Calu3 (cell line): ENCODE data around the gene GRK5. TPM values are rescaled to one million over a fixed set of nuclear protein-coding genes. Genes with fewer than 3 reads are reported as not detected.

ENCODE experiments used
- BruUV-seq: library from RNA; stranded (reverse); fragments of 400-500 nt; replicated peaks from 2 replicates; lab custom pipeline; 2021; lab: Mats Ljungman, UMichigan
- CTCF ChIA-PET: fragments of 300-600 bp; sonication (Branson Sonifier 250); formaldehyde crosslinking; loops from one replicate; lab custom pipeline; 2022; ENCODE audit warnings: antibody characterized with exemption; lab: Charles Lee
- DNase-seq: peaks from one replicate; pipeline ENCODE4 v3.0.0; 2022
- H3K27ac Mint-ChIP-seq: one replicate; pipeline ENCODE4 v1.8.0; 2022; ENCODE audit warnings: mixed read lengths; ENCODE audit not compliant: unreplicated experiment
- H3K27me3 Mint-ChIP-seq: one replicate; pipeline ENCODE4 v1.8.0; 2022; ENCODE audit warnings: mixed read lengths; ENCODE audit not compliant: unreplicated experiment
- H3K36me3 Mint-ChIP-seq: one replicate; pipeline ENCODE4 v1.8.0; 2022; ENCODE audit warnings: mild to moderate bottlenecking, moderate library complexity, mixed read lengths; ENCODE audit not compliant: insufficient read depth, unreplicated experiment
- H3K4me1 Mint-ChIP-seq: one replicate; pipeline ENCODE4 v1.8.0; 2022; ENCODE audit warnings: mild to moderate bottlenecking, low read depth, mixed read lengths; ENCODE audit not compliant: unreplicated experiment
- H3K4me3 Mint-ChIP-seq: one replicate; pipeline ENCODE4 v1.8.0; 2022; ENCODE audit warnings: mild to moderate bottlenecking, low read depth, moderate library complexity, mixed read lengths; ENCODE audit not compliant: unreplicated experiment
- H3K9me3 Mint-ChIP-seq: one replicate; pipeline ENCODE4 v1.8.0; 2022; ENCODE audit warnings: low read depth, mixed read lengths; ENCODE audit not compliant: unreplicated experiment
- intact Hi-C: fragments of 100-400 bp; cut with micrococcal nuclease; formaldehyde crosslinking; loops from one replicate; pipeline ENCODE4 v1.10.0; 2022; ENCODE audit not compliant: unreplicated experiment
- total RNA-seq: library from RNA; stranded (reverse); gene quantifications from 2 replicates; pipeline ENCODE4 v1.2.3, GENCODE V29; 2022
- TF ChIP-seq, protein P1 (sequence below): fragments of 200-600 bp; IDR thresholded peaks from one replicate; pipeline ENCODE4 v1.8.0; 2022; ENCODE audit warnings: antibody characterized with exemption; ENCODE audit not compliant: unreplicated experiment

GRK5 gene
- total RNA-seq, 1 experiment from 2014 or later: 4.4 TPM

DNA sequence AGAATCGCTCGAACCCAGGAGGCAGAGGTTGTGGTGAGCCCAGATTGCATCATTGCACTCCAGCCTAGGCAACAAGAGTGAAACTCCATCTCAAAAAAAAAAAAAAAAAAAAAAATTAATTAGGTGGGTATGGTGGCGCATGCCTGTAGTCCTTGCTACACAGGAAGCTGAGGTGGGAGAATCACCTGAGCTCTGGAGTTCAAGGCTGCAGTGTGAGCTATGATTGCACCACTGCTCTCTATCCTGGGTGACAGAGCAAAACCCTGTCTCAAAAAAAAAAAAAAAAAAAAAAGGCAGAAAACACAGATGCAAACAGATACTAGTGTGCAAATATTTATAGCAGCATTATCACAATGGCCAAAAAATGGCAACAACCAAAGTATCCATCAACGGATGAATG lies 200.7 kb downstream of the GRK5 start:
- CTCF ChIA-PET: no interaction called here
- Mint-ChIP-seq H3K27me3 (no peaks in the 10 kb centered on the region), H3K36me3 (no peaks in the 10 kb centered on the region), H3K27ac (no peak overlapping the region), H3K4me1 (no peaks in the 10 kb centered on the region), H3K9me3 (no peaks in the 10 kb centered on the region), H3K4me3 (no peak overlapping the region)
- intact Hi-C loops: no loop called here
- BruUV-seq: no TSS peak
- DNase-seq: no peak
- TF ChIP-seq, protein P1, sequence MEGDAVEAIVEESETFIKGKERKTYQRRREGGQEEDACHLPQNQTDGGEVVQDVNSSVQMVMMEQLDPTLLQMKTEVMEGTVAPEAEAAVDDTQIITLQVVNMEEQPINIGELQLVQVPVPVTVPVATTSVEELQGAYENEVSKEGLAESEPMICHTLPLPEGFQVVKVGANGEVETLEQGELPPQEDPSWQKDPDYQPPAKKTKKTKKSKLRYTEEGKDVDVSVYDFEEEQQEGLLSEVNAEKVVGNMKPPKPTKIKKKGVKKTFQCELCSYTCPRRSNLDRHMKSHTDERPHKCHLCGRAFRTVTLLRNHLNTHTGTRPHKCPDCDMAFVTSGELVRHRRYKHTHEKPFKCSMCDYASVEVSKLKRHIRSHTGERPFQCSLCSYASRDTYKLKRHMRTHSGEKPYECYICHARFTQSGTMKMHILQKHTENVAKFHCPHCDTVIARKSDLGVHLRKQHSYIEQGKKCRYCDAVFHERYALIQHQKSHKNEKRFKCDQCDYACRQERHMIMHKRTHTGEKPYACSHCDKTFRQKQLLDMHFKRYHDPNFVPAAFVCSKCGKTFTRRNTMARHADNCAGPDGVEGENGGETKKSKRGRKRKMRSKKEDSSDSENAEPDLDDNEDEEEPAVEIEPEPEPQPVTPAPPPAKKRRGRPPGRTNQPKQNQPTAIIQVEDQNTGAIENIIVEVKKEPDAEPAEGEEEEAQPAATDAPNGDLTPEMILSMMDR: no peak

- H3K9me3 Mint-ChIP-seq: no peaks in the 10 kb centered on the region
- TF ChIP-seq, protein P1: no peak
- intact Hi-C loops: no loop called here
- no peak overlapping the region for H3K4me3 Mint-ChIP-seq
- no peaks in the 10 kb centered on the region for H3K4me1 Mint-ChIP-seq
- no peak overlapping the region for H3K27ac Mint-ChIP-seq
- no TSS peak for BruUV-seq
- H3K27me3 Mint-ChIP-seq: no peaks in the 10 kb centered on the region
- CTCF ChIA-PET: no interaction called here
- no peaks in the 10 kb centered on the region for H3K36me3 Mint-ChIP-seq
- DNase-seq: no peak
These were observed 201.6 kb downstream of the GRK5 start for GRCh38 chr10:119408969-119409371.

DNA sequence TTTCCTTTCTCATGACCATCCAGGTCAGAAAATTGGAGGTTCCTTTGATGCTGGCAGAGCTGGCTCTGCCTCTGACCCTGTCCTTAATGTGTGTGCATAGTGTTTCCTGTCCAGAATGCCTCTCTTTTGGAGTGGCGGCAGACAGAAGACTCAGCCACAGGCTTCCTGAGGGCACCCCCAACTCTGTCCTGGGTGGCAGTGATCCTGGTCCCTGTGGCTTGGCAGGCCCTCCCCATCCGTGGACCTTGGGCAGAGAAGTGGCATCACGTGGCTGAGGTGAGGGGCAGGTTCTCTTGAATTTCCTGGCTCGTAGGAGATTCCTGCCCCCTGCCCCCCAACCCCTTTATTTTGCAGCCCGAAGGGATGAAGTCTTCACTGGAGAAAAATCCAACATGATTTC lies 202.0 kb downstream of the GRK5 start:
- no peak for DNase-seq
- intact Hi-C loops: no loop called here
- Mint-ChIP-seq H3K27me3 (no peaks in the 10 kb centered on the region), H3K9me3 (no peaks in the 10 kb centered on the region), H3K4me3 (no peak overlapping the region), H3K4me1 (no peaks in the 10 kb centered on the region), H3K27ac (no peak overlapping the region), H3K36me3 (no peaks in the 10 kb centered on the region)
- BruUV-seq: no TSS peak
- TF ChIP-seq, protein P1: no peak
- CTCF ChIA-PET: no interaction called here

DNA sequence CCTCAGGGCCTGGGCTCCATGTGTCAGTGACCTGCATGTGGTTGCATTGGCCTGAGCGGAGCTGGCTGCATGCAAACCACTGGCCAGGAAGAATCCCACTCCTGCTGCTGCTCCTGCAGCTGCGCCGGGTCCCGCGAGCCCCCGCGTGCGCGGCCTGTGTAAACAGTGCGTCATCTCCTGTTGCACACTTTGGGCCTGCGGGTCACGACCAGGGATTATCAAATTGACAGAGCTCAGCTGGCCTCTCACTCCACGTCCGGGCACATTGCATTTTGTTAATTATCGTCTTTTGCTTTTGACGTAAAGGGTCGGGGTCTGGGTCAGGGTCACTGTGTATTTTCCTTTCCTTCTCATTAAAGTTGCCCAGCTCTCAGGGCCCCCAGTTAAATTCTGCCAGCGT lies 202.5 kb downstream of the GRK5 start:
- Mint-ChIP-seq H3K27ac (no peak overlapping the region), H3K4me3 (no peak overlapping the region), H3K4me1 (no peaks in the 10 kb centered on the region), H3K27me3 (no peaks in the 10 kb centered on the region), H3K36me3 (no peaks in the 10 kb centered on the region), H3K9me3 (no peaks in the 10 kb centered on the region)
- intact Hi-C loops: no loop called here
- DNase-seq: no peak
- CTCF ChIA-PET: no interaction called here
- no TSS peak for BruUV-seq
- TF ChIP-seq, protein P1: no peak
